ENCODE measurements around the gene TAP1. TPM values are rescaled to one million over a fixed set of nuclear protein-coding genes. Genes with fewer than 3 reads are reported as not detected.

The TAP1 gene
- total RNA-seq, 6 experiments from 2014 or later = 7.7 to 24.9 (median 17.8) TPM

DNA sequence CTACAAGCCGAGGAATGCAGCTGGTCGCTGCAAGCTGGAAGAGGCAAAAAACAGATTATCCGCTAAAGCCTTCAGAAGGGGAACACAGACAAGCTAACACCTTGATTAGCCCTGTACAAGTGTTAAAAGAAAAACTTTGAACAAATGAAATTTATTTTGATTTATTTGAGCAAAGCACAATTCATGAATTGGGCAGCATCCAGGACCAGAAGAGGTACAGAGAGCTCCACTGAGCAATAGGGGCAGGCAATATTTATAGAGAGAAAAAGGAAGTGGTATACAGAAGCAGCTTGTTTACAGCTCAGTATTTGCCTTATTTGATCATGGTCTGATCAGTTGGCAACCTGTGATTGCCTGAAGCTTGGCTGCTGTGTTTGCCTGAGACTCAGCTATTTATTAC, 54.3 kb downstream of the TAP1 start:
- H3K4me1 ChIP-seq = no peaks in the 10 kb centered on the region
- H3K4me3 ChIP-seq = no peak overlapping the region
- DNase-seq (no peak), ATAC-seq (no peak)
- H3K9me3 ChIP-seq = no peaks in the 10 kb centered on the region
- no peaks in the 10 kb centered on the region for H3K36me3 ChIP-seq
- H3K27me3 ChIP-seq = no peaks in the 10 kb centered on the region
- intact Hi-C loops (cut with DNase I) = loop anchor here in 1 of 2 donors (10.0 kb wide), 1 partner anchor 384 kb away; no protein-coding TSS in a partner anchor
- H3K27ac ChIP-seq = no peak overlapping the region
- WGBS (ENCODE audit: insufficient coverage, low coverage, low lambda C conversion rate, missing lambda C conversion rate) = 84% methylated on average over 3 of the region's 3 CpGs
- TF ChIP-seq, protein P1, sequence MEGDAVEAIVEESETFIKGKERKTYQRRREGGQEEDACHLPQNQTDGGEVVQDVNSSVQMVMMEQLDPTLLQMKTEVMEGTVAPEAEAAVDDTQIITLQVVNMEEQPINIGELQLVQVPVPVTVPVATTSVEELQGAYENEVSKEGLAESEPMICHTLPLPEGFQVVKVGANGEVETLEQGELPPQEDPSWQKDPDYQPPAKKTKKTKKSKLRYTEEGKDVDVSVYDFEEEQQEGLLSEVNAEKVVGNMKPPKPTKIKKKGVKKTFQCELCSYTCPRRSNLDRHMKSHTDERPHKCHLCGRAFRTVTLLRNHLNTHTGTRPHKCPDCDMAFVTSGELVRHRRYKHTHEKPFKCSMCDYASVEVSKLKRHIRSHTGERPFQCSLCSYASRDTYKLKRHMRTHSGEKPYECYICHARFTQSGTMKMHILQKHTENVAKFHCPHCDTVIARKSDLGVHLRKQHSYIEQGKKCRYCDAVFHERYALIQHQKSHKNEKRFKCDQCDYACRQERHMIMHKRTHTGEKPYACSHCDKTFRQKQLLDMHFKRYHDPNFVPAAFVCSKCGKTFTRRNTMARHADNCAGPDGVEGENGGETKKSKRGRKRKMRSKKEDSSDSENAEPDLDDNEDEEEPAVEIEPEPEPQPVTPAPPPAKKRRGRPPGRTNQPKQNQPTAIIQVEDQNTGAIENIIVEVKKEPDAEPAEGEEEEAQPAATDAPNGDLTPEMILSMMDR (IDR thresholded peaks at IDR 0.05) = no peak
- no peak for TF ChIP-seq POLR2A (IDR thresholded peaks at IDR 0.05)

DNA sequence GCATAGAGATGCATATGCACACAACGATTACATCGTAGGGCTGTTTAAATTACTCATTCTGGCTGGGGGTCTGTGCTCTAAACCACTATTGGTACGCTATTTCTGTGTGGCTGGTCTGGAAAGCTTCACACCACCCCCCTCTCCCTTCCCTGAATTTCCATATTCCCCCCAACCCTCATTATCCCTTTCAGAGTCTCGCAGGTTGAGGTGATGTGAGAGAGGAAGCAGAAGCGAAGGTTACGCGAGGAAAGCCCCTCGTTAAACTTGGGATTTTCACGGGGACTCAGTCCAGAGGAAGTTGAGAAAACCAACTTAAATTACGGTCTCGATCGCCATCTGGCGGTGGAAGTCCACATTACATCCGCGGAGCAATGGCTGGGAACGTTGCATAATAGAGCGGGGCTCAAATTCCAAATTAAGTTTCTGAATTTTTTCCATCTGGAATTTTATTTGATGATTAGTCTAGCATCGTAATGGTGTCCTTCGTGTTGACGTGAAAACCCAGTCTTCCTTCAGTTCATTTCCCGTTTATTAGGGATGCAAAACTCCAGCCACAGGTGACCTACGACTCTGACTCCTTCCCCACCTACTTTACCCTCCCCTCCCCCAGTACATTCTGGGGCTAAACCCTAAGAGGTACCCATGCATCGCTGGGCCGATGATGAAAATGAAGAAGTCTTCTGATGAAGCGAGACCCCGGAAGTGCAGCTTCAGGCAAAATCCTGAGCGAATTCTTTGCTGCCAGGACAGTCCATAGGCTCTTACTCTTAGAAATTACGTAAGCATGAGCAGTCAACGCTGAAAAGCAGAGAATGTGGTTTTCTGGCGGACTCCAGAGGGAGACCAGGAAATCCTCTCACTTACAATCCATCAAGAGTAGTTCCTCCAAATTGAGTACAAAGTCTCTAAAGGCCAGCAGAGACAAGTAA, 56.4 kb downstream of the TAP1 start:
- Histone ChIP-seq H3K4me3 (no peak overlapping the region), H3K36me3 (no peaks in the 10 kb centered on the region), H3K27ac (no peak overlapping the region), H3K4me1 (no peaks in the 10 kb centered on the region), H3K9me3 (no peaks in the 10 kb centered on the region), H3K27me3 (no peaks in the 10 kb centered on the region)
- DNase-seq (peak; percentile 67 to 77 (median 74)), ATAC-seq (peak; percentile 81 to 93 (median 89))
- intact Hi-C loops (cut with DNase I) = loop anchor here in 1 of 2 donors (10.0 kb wide), 1 partner anchor 382 kb away; no protein-coding TSS in a partner anchor
- WGBS (ENCODE audit: insufficient coverage, low coverage, low lambda C conversion rate, missing lambda C conversion rate) = 7% methylated on average over 30 of the region's 30 CpGs
- TF ChIP-seq, protein P1 (IDR thresholded peaks at IDR 0.05) = peak; percentile 86 to 89 (median 88)
- TF ChIP-seq POLR2A (IDR thresholded peaks at IDR 0.05) = no peak

Small RNAs within 50 kb of the gene (small RNA-seq; reads per million reads assigned to genes)
- gene HLA-Z = 0 reads per million in 2 experiments

Other genes with a start within 250 kb of the TAP1 start
- 10 to 100 TPM in 3 of 6 experiments, under 1 TPM in 3; 0.31 to 15.9 (median 5.4) TPM for gene HLA-DQA1, start 216.3 kb downstream of the TAP1 start, total RNA-seq
- gene HLA-DQB1, start 187.0 kb downstream of the TAP1 start, total RNA-seq = 10 to 100 TPM in 2 of 6 experiments, 1 to 10 TPM in 1, under 1 TPM in 2, not detected in 1; 0.33 to 14.7 (median 1.7) TPM
- 1 to 10 TPM in 1 of 6 experiments, under 1 TPM in 4, not detected in 1; 0.25 to 7.7 (median 0.72) TPM for gene HLA-DQA2, start 112.3 kb downstream of the TAP1 start, total RNA-seq
- gene HLA-DQB2, start 90.2 kb downstream of the TAP1 start, total RNA-seq = 1 to 10 TPM in 1 of 6 experiments, under 1 TPM in 2, not detected in 3; 0.24 to 5.1 (median 0.46) TPM
- under 1 TPM in 2 of 6 experiments, not detected in 4; 0.16 to 0.20 TPM for gene HLA-DOB, start 36.7 kb downstream of the TAP1 start, total RNA-seq
- gene TAP2, start 15.0 kb downstream of the TAP1 start, total RNA-seq = 10 to 100 TPM in 4 of 6 experiments, 1 to 10 TPM in 2; 8.8 to 20.2 (median 15.9) TPM
- 10 to 100 TPM; 34.7 to 66.3 (median 40.5) TPM for gene PSMB8, start 9.7 kb downstream of the TAP1 start, total RNA-seq
- 10 to 100 TPM in 5 of 6 experiments, 1 to 10 TPM in 1; 7.1 to 33.2 (median 18.0) TPM for gene PSMB9, start 488 bp upstream of the TAP1 start, total RNA-seq
- gene HLA-DMB, start 87.3 kb upstream of the TAP1 start, total RNA-seq = 10 to 100 TPM in 1 of 6 experiments, 1 to 10 TPM in 5; 1.8 to 22.0 (median 6.5) TPM
- 10 to 100 TPM in 4 of 6 experiments, 1 to 10 TPM in 2; 6.9 to 26.2 (median 10.7) TPM for gene HLA-DMA, start 99.4 kb upstream of the TAP1 start, total RNA-seq
- gene BRD2, start 114.9 kb upstream of the TAP1 start, total RNA-seq = 100 to 1,000 TPM in 1 of 6 experiments, 10 to 100 TPM in 5; 66.3 to 111 (median 73.7) TPM
- gene HLA-DOA, start 155.9 kb upstream of the TAP1 start, total RNA-seq = 1 to 10 TPM in 5 of 6 experiments, under 1 TPM in 1; 0.37 to 3.3 (median 1.2) TPM
- 10 to 100 TPM; 10.0 to 74.8 (median 26.3) TPM for gene HLA-DPA1, start 219.9 kb upstream of the TAP1 start, total RNA-seq
- gene HLA-DPB1, start 222.3 kb upstream of the TAP1 start, total RNA-seq = 10 to 100 TPM in 5 of 6 experiments, 1 to 10 TPM in 1; 8.6 to 66.7 (median 23.0) TPM